Caco-2 (cell line): Measurements from ENCODE around the gene RAB9B. TPM values are rescaled to one million over a fixed set of nuclear protein-coding genes. Genes with fewer than 3 reads are reported as not detected.
A peak's percentile ranks its signal among the peaks of the same experiment; 100 is the strongest.

Source experiments
- BruUV-seq: library from RNA; stranded (reverse); fragments of 400-500 nt; replicated peaks from 2 replicates; lab custom pipeline; 2021; lab: Mats Ljungman, UMichigan
- CTCF ChIA-PET: fragments of 300-600 bp; sonication (Branson Sonifier 250); formaldehyde crosslinking; loops from one replicate; lab custom pipeline; 2022; ENCODE audit warnings: antibody characterized with exemption; lab: Charles Lee
- POLR2A ChIA-PET: fragments of 300-600 bp; sonication (Branson Sonifier 250); formaldehyde crosslinking; loops from one replicate; lab custom pipeline; 2022; ENCODE audit warnings: antibody characterized with exemption; lab: Charles Lee
- DNase-seq, 2 experiments: peaks; one replicate each; pipeline versions ENCODE4 v3.0.0 to v3.0.0-alpha.2; 2020 to 2022
- H3K27me3 ChIP-seq: replicated peaks from 2 replicates; pipeline ENCODE4 v1.6.0; 2011; ENCODE audit warnings: low read length; ENCODE audit not compliant: control insufficient read depth, insufficient read depth
- H3K36me3 ChIP-seq: 2 replicates; pipeline ENCODE4 v1.5.1; 2011; ENCODE audit warnings: low read length; ENCODE audit not compliant: control insufficient read depth, insufficient read depth
- H3K4me1 ChIP-seq: fragments of 250-450 bp; sonication (Bioruptor Pico); 2 replicates; pipeline ENCODE4 v1.5.1; 2020; ENCODE audit warnings: mild to moderate bottlenecking
- H3K4me3 ChIP-seq: 2 replicates; pipeline ENCODE4 v1.5.1; 2011; ENCODE audit warnings: low read depth, mild to moderate bottlenecking, control low read depth, low read length
- H3K9me3 ChIP-seq: fragments of 250-450 bp; sonication (Bioruptor Pico); 2 replicates; pipeline ENCODE4 v1.5.1; 2020; ENCODE audit warnings: mild to moderate bottlenecking, moderate library complexity
- H3K27ac Mint-ChIP-seq: one replicate; pipeline ENCODE4 v1.8.0; 2022; ENCODE audit warnings: mixed read lengths; ENCODE audit not compliant: unreplicated experiment
- H3K27me3 Mint-ChIP-seq: one replicate; pipeline ENCODE4 v1.8.0; 2022; ENCODE audit warnings: mixed read lengths; ENCODE audit not compliant: insufficient read depth, unreplicated experiment
- H3K36me3 Mint-ChIP-seq: one replicate; pipeline ENCODE4 v1.8.0; 2022; ENCODE audit warnings: mild to moderate bottlenecking, mixed read lengths; ENCODE audit not compliant: insufficient read depth, unreplicated experiment
- H3K4me1 Mint-ChIP-seq: one replicate; pipeline ENCODE4 v1.8.0; 2022; ENCODE audit warnings: low read depth, mixed read lengths; ENCODE audit not compliant: unreplicated experiment
- H3K4me3 Mint-ChIP-seq: one replicate; pipeline ENCODE4 v1.8.0; 2022; ENCODE audit warnings: mild to moderate bottlenecking, moderate library complexity, mixed read lengths; ENCODE audit not compliant: unreplicated experiment
- H3K9me3 Mint-ChIP-seq: one replicate; pipeline ENCODE4 v1.8.0; 2022; ENCODE audit warnings: mixed read lengths; ENCODE audit not compliant: unreplicated experiment
- intact Hi-C: fragments of 100-400 bp; cut with micrococcal nuclease; formaldehyde crosslinking; loops from one replicate; pipeline ENCODE4 v1.10.0; 2022; ENCODE audit not compliant: unreplicated experiment
- total RNA-seq: library from RNA; stranded (reverse); gene quantifications from 2 replicates; pipeline ENCODE4 v1.2.3, GENCODE V29; 2022
- TF ChIP-seq, protein P1 (sequence below), 2 experiments: fragments of 200-600 bp in 1 of 2; IDR thresholded peaks; 1 replicate in 1 of 2; 2 replicates in 1 of 2; pipeline versions ENCODE4 v1.5.1 to v1.8.0; 2011 to 2022; ENCODE audit warnings: antibody characterized with exemption in 1 of 2, control low read depth in 1 of 2, inconsistent platforms in 1 of 2, low read depth in 1 of 2, low read length in 1 of 2, mild to moderate bottlenecking in 1 of 2, moderate library complexity in 1 of 2; ENCODE audit not compliant: insufficient read depth in 1 of 2, severe bottlenecking in 1 of 2, unreplicated experiment in 1 of 2

RAB9B gene
- total RNA-seq, 1 experiment from 2014 or later, result 1.6 TPM

DNA sequence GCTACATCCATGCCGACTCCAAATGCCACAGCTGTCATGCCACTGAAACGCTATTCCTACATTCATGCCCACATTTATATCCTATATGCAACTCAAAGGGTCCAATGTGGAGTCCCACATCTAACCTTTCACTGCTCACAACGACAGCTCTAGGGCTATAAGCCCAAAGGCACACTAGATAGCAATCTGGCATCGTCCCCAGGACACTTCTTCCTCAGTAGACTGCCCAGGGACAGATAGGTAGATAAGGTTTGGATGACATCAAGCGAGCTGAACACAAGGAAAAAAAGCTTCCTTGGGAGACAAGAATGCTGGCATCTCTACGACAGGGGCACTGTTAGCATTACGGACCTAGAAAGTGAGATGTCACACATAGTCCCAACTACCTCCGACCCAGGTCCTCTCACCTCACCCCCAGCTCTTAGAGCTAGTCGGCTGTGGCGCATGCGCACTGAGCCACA is 685 bp downstream of the RAB9B start:
- H3K4me3 Mint-ChIP-seq, result peak overlapping the region; percentile 94
- no peaks in the 10 kb centered on the region for H3K9me3 Mint-ChIP-seq
- POLR2A ChIA-PET, result interaction anchor here (0.6 to 1.1 kb wide), 2 partner anchors 144 to 146 kb away, joined by 5 to 14 read pairs; no protein-coding TSS in a partner anchor
- intact Hi-C loops, result loop anchor here (5.0 kb wide), 1 partner anchor 144 kb away; the partner anchor contains the start of gene MORF4L2
- Histone ChIP-seq H3K4me3 (peak overlapping the region; percentile 69), H3K36me3 (no peaks in the 10 kb centered on the region), H3K4me1 (no peaks in the 10 kb centered on the region), H3K27me3 (no peaks in the 10 kb centered on the region), H3K9me3 (no peaks in the 10 kb centered on the region)
- BruUV-seq, result no TSS peak
- no peak for DNase-seq
- TF ChIP-seq, protein P1, sequence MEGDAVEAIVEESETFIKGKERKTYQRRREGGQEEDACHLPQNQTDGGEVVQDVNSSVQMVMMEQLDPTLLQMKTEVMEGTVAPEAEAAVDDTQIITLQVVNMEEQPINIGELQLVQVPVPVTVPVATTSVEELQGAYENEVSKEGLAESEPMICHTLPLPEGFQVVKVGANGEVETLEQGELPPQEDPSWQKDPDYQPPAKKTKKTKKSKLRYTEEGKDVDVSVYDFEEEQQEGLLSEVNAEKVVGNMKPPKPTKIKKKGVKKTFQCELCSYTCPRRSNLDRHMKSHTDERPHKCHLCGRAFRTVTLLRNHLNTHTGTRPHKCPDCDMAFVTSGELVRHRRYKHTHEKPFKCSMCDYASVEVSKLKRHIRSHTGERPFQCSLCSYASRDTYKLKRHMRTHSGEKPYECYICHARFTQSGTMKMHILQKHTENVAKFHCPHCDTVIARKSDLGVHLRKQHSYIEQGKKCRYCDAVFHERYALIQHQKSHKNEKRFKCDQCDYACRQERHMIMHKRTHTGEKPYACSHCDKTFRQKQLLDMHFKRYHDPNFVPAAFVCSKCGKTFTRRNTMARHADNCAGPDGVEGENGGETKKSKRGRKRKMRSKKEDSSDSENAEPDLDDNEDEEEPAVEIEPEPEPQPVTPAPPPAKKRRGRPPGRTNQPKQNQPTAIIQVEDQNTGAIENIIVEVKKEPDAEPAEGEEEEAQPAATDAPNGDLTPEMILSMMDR (IDR thresholded peaks at IDR 0.05; ENCODE audit: insufficient read depth in 1 of 2, low read depth in 1 of 2, low read length in 1 of 2, severe bottlenecking in 1 of 2, unreplicated experiment in 1 of 2), result no peak
- peaks cover 14% of the 10 kb centered on the region for H3K4me1 Mint-ChIP-seq
- H3K27me3 Mint-ChIP-seq, result peaks cover 2% of the 10 kb centered on the region
- CTCF ChIA-PET, result interaction anchor here (0.8 to 1.4 kb wide), 2 partner anchors 14 to 202 kb away, joined by 4 to 6 read pairs; no protein-coding TSS in a partner anchor
- H3K36me3 Mint-ChIP-seq, result peaks cover 8% of the 10 kb centered on the region
- H3K27ac Mint-ChIP-seq, result no peak overlapping the region

- ChIA-PET CTCF (interaction anchor here (1.4 kb wide), 1 partner anchor 14 kb away, joined by 6 read pairs; no protein-coding TSS in a partner anchor), POLR2A (no interaction called here)
These were observed 1.2 kb downstream of the RAB9B start for GRCh38 chrX:103830848-103831247.

DNA sequence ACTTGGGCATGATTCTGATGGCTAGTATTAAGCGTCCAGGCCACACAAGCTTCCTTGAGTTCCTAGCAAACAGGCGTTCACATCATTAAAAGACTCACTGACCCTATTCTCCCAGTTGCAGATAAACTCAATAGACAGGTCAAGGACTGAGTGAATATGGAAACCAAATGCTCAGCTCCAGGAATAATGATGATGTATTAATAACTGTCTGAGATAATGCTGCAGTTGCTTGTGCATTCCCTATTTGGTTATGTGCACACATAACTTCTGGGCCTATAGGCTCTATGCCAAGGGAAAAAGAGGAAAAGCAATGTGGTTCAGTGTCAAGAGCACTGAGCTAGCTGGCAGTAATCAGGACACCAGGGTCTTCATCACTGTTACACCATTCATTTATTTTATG is 3.5 kb downstream of the RAB9B start:
- no TSS peak for BruUV-seq
- Mint-ChIP-seq H3K4me3 (no peak overlapping the region), H3K27me3 (peaks cover 2% of the 10 kb centered on the region)

More at GRCh38 chrX:103830848-103831247, 1.2 kb downstream of the RAB9B start:
- no peaks in the 10 kb centered on the region for H3K9me3 Mint-ChIP-seq
- TF ChIP-seq, protein P1 (IDR thresholded peaks at IDR 0.05; ENCODE audit: insufficient read depth in 1 of 2, low read depth in 1 of 2, low read length in 1 of 2, severe bottlenecking in 1 of 2, unreplicated experiment in 1 of 2), result no peak
- H3K36me3 Mint-ChIP-seq, result peaks cover 8% of the 10 kb centered on the region
- H3K27ac Mint-ChIP-seq, result no peak overlapping the region
- no peaks in the 10 kb centered on the region for H3K27me3 ChIP-seq
- peaks cover 14% of the 10 kb centered on the region for H3K4me1 Mint-ChIP-seq
- no peaks in the 10 kb centered on the region for H3K36me3 ChIP-seq
- no TSS peak for BruUV-seq
- peak overlapping the region; percentile 61 for H3K4me3 Mint-ChIP-seq
- no peak for DNase-seq
- H3K9me3 ChIP-seq, result no peaks in the 10 kb centered on the region
- peaks cover 2% of the 10 kb centered on the region for H3K27me3 Mint-ChIP-seq
- intact Hi-C loops, result loop anchor here (5.0 kb wide), 1 partner anchor 144 kb away; the partner anchor contains the start of gene MORF4L2
- H3K4me3 ChIP-seq, result no peak overlapping the region
- H3K4me1 ChIP-seq, result no peaks in the 10 kb centered on the region

More for the DNA sequence above, 3.5 kb downstream of the RAB9B start:
- Histone ChIP-seq H3K4me1 (no peaks in the 10 kb centered on the region), H3K4me3 (no peak overlapping the region), H3K36me3 (no peaks in the 10 kb centered on the region), H3K9me3 (no peaks in the 10 kb centered on the region), H3K27me3 (no peaks in the 10 kb centered on the region)
- Mint-ChIP-seq H3K4me1 (peaks cover 14% of the 10 kb centered on the region), H3K36me3 (peaks cover 8% of the 10 kb centered on the region), H3K27ac (no peak overlapping the region), H3K9me3 (no peaks in the 10 kb centered on the region)
- TF ChIP-seq, protein P1 (IDR thresholded peaks at IDR 0.05; ENCODE audit: insufficient read depth in 1 of 2, low read depth in 1 of 2, low read length in 1 of 2, severe bottlenecking in 1 of 2, unreplicated experiment in 1 of 2), result no peak
- ChIA-PET POLR2A (no interaction called here), CTCF (no interaction called here)
- intact Hi-C loops, result no loop called here
- DNase-seq, result no peak
